HG03469 (cell line): ENCODE results near the gene MPDU1.

Experiments used
- ATAC-seq: cut with Tn5 transposase; IDR thresholded peaks from one replicate; pipeline ENCODE4 v1.9.1; 2021; ENCODE audit warnings: mild to moderate bottlenecking, moderate library complexity, moderate number of reproducible peaks; ENCODE audit not compliant: unreplicated experiment

The MPDU1 gene

GRCh38 chr17:7560172-7561027 is 23.3 kb upstream of the MPDU1 start:
- ATAC-seq = no peak

- ATAC-seq = peak; percentile 44
Measured at GRCh38 chr17:7561028-7561575, 22.6 kb upstream of the MPDU1 start.

- ATAC-seq = peak; percentile 36
Measured at GRCh38 chr17:7561589-7562207, 22.0 kb upstream of the MPDU1 start, which contains the start of gene SENP3. TSS of gene SENP3 (plus strand) at chr17:7561919. CDS start at chr17:7563077, 1,158 bp downstream.

GRCh38 chr17:7562208-7562605 is 21.4 kb upstream of the MPDU1 start:
- ATAC-seq = no peak

GRCh38 chr17:7563115-7563869 is 20.4 kb upstream of the MPDU1 start:
- ATAC-seq = no peak

GRCh38 chr17:7569571-7569970 is 14.1 kb upstream of the MPDU1 start:
- no peak for ATAC-seq

GRCh38 chr17:7570351-7570750 is 13.3 kb upstream of the MPDU1 start:
- ATAC-seq = no peak

GRCh38 chr17:7572338-7572587 is 11.4 kb upstream of the MPDU1 start:
- ATAC-seq = no peak

GRCh38 chr17:7572588-7573323 is 10.9 kb upstream of the MPDU1 start:
- ATAC-seq = peak; percentile 76

GRCh38 chr17:7573324-7574080 is 10.2 kb upstream of the MPDU1 start:
- no peak for ATAC-seq

- ATAC-seq = no peak
Measured at GRCh38 chr17:7574176-7574953, 9.3 kb upstream of the MPDU1 start.

- ATAC-seq = no peak
Measured at GRCh38 chr17:7575481-7575883, 8.2 kb upstream of the MPDU1 start.

GRCh38 chr17:7575959-7576358 is 7.7 kb upstream of the MPDU1 start:
- ATAC-seq = no peak

GRCh38 chr17:7576432-7576937 is 7.2 kb upstream of the MPDU1 start:
- ATAC-seq = no peak

GRCh38 chr17:7577327-7578199 is 6.1 kb upstream of the MPDU1 start:
- ATAC-seq = no peak

GRCh38 chr17:7579001-7579833 is 4.4 kb upstream of the MPDU1 start, which contains the start of gene CD68:
TSS of gene CD68 (plus strand) at chr17:7579638. CDS start at chr17:7579678, 40 bp downstream.
- ATAC-seq = no peak
